ENCODE results near the gene SPTAN1.

The SPTAN1 gene

GRCh38 chr9:128634111-128634510 lies 81.7 kb downstream of the SPTAN1 start:
- no peak for TF ChIP-seq CTCF (IDR thresholded peaks at IDR 0.05; ENCODE audit: poor library complexity, severe bottlenecking)
- H3K36me3 ChIP-seq (ENCODE audit: low read depth) = peaks cover 60% of the 10 kb centered on the region

GRCh38 chr9:128634651-128635262 lies 82.4 kb downstream of the SPTAN1 start:
- H3K27ac ChIP-seq (ENCODE audit: poor library complexity, severe bottlenecking) = peak overlapping the region; percentile 96
- H3K4me3 ChIP-seq (ENCODE audit: severe bottlenecking) = no peak overlapping the region
- no peak; the same call in 2 of the 3 replicates for ATAC-seq (ENCODE audit: low read depth)

More at GRCh38 chr9:128634111-128634510, 81.7 kb downstream of the SPTAN1 start:
- DNase-seq (ENCODE audit: low spot score) (no peak), ATAC-seq (ENCODE audit: low read depth) (no peak)
- Histone ChIP-seq H3K4me1 (ENCODE audit: insufficient read depth, poor library complexity, severe bottlenecking) (peaks cover 18% of the 10 kb centered on the region), H3K4me3 (ENCODE audit: severe bottlenecking) (no peak overlapping the region), H3K27me3 (ENCODE audit: insufficient read depth, poor library complexity, severe bottlenecking) (no peaks in the 10 kb centered on the region), H3K27ac (ENCODE audit: poor library complexity, severe bottlenecking) (peak overlapping the region; percentile 96), H3K9me3 (ENCODE audit: severe bottlenecking) (no peaks in the 10 kb centered on the region)

DNA sequence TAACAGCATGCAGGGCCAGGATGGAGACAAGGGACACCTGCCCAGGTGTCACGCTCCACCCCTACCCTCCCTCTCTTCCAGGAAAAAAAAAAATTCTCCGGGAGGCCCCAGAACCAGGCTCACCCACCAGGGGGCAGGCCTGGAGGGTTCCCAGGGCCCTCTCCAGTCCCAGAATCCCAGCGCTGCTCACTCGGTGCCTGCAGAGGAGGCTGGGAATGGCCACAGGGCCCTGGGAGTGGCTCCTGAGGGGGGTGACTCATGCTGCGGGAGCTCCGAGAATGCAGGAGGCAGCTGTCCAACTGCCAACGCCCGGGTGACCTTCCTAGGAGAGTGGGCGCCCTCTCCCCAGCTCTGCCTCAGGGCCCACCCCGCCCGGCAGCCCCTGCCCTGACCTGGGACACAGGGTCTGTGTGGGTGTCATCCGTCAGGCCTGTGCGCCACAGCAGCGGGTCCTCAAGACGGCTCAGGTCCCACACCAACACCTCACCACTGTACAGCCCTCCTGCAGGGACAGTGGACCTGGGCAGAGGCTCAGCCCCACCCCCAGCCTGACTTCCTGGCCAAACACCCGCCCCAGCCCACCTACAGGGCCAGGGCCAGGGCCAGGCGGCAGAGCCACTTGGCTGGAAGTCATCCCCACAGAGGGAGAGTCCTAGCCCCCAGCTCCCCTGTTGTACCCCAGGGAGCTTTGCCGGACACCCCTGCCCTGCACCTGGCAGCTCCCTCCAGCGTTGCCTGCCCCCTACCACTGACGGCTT lies 83.1 kb downstream of the SPTAN1 start:
- H3K27ac ChIP-seq (ENCODE audit: poor library complexity, severe bottlenecking) = peak overlapping the region; percentile 96
- no peaks in the 10 kb centered on the region for H3K9me3 ChIP-seq (ENCODE audit: severe bottlenecking)
- peak overlapping the region; percentile 6 for H3K4me3 ChIP-seq (ENCODE audit: severe bottlenecking)
- ATAC-seq (ENCODE audit: low read depth) (peak; percentile 88), DNase-seq (ENCODE audit: low spot score) (peak; percentile 99)
- H3K36me3 ChIP-seq (ENCODE audit: low read depth) = peaks cover 52% of the 10 kb centered on the region
- peaks cover 18% of the 10 kb centered on the region for H3K4me1 ChIP-seq (ENCODE audit: insufficient read depth, poor library complexity, severe bottlenecking)
- no peaks in the 10 kb centered on the region for H3K27me3 ChIP-seq (ENCODE audit: insufficient read depth, poor library complexity, severe bottlenecking)
- TF ChIP-seq CTCF (IDR thresholded peaks at IDR 0.05; ENCODE audit: poor library complexity, severe bottlenecking) = peak; percentile 88

More at GRCh38 chr9:128634651-128635262, 82.4 kb downstream of the SPTAN1 start:
- no peaks in the 10 kb centered on the region for H3K9me3 ChIP-seq (ENCODE audit: severe bottlenecking)
- TF ChIP-seq CTCF (IDR thresholded peaks at IDR 0.05; ENCODE audit: poor library complexity, severe bottlenecking) = no peak
- peaks cover 18% of the 10 kb centered on the region for H3K4me1 ChIP-seq (ENCODE audit: insufficient read depth, poor library complexity, severe bottlenecking)
- H3K36me3 ChIP-seq (ENCODE audit: low read depth) = peaks cover 53% of the 10 kb centered on the region
- no peaks in the 10 kb centered on the region for H3K27me3 ChIP-seq (ENCODE audit: insufficient read depth, poor library complexity, severe bottlenecking)
- DNase-seq (ENCODE audit: low spot score) = no peak

GRCh38 chr9:128636024-128636390 lies 83.6 kb downstream of the SPTAN1 start:
- Histone ChIP-seq H3K9me3 (ENCODE audit: severe bottlenecking) (no peaks in the 10 kb centered on the region), H3K4me1 (ENCODE audit: insufficient read depth, poor library complexity, severe bottlenecking) (peaks cover 18% of the 10 kb centered on the region), H3K27ac (ENCODE audit: poor library complexity, severe bottlenecking) (peak overlapping the region; percentile 96), H3K4me3 (ENCODE audit: severe bottlenecking) (peak overlapping the region; percentile 6), H3K27me3 (ENCODE audit: insufficient read depth, poor library complexity, severe bottlenecking) (no peaks in the 10 kb centered on the region), H3K36me3 (ENCODE audit: low read depth) (peaks cover 48% of the 10 kb centered on the region)
- peak; percentile 0 for TF ChIP-seq CTCF (IDR thresholded peaks at IDR 0.05; ENCODE audit: poor library complexity, severe bottlenecking)
- ATAC-seq (ENCODE audit: low read depth) (peak; percentile 64), DNase-seq (ENCODE audit: low spot score) (peak; percentile 82)

Measured in RWPE2 (cell line).